Measurements from ENCODE around the gene USP5. TPM values are rescaled to one million over a fixed set of nuclear protein-coding genes. Genes with fewer than 3 reads are reported as not detected.

The USP5 gene
- total and polyA plus RNA-seq, 11 donors, result 23.4 to 96.8 (median 60.6) TPM

GRCh38 chr12:6826734-6827436, 25.1 kb upstream of the USP5 start:
- 73 to 80% (median 77%) methylated on average over 21 to 22 of the region's 22 CpGs for WGBS, 4 donors
- Histone ChIP-seq H3K27me3 (peaks cover 0 to 20% (median 0%) of the 10 kb centered on the region in 9 donors), H3K9me3 (no peaks in the 10 kb centered on the region), H3K36me3 (peaks cover 0 to 13% (median 0%) of the 10 kb centered on the region in 9 donors), H3K4me1 (peaks cover 0 to 45% (median 22%) of the 10 kb centered on the region in 12 donors), H3K27ac (peak overlapping the region in 8 of 12 donors; percentile 11 to 71 (median 43)), H3K4me3 (peak overlapping the region in 1 of 12 donors; percentile 19)
- intact Hi-C loops (cut with DNase I), result loop anchor here (5.0 to 10.0 kb wide), 5 partner anchors 52 to 212 kb away; partner anchors contain the start of genes MLF2 (in 6 of the 10) and LAG3 (in 1 of the 10)
- ATAC-seq, result no peak
- TF ChIP-seq POLR2A (IDR thresholded peaks at IDR 0.05) (no peak), CTCF (IDR thresholded peaks at IDR 0.05) (no peak)
- DNase-seq, result peak in 1 of 5 donors; percentile 33

- peaks cover 0 to 14% (median 0%) of the 10 kb centered on the region in 9 donors for H3K27me3 ChIP-seq
Measured at GRCh38 chr12:6827437-6827911, 24.5 kb upstream of the USP5 start.

GRCh38 chr12:6827982-6828780, 23.8 kb upstream of the USP5 start, which contains the start of gene P3H3:
TSS of gene P3H3 (plus strand) at chr12:6828407. CDS start at chr12:6828441, 34 bp downstream.
- TF ChIP-seq POLR2A (IDR thresholded peaks at IDR 0.05) (no peak), CTCF (IDR thresholded peaks at IDR 0.05) (peak in 3 of 12 donors; percentile 4 to 13 (median 11))
- peaks cover 0 to 37% (median 17%) of the 10 kb centered on the region in 12 donors for H3K4me1 ChIP-seq
- intact Hi-C loops (cut with DNase I), result loop anchor here (5.0 to 10.0 kb wide), 5 partner anchors 53 to 213 kb away; partner anchors contain the start of genes MLF2 (in 6 of the 10) and LAG3 (in 1 of the 10)
- peak within 1 kb of the TSS; percentile 62 to 92 (median 78) for H3K4me3 ChIP-seq
- H3K27ac ChIP-seq, result peak within 1 kb of the TSS; percentile 65 to 92 (median 85)
- DNase-seq (peak in 1 of 5 donors; percentile 51), ATAC-seq (peak in 2 of 4 donors; percentile 0 to 9)
- WGBS, 4 donors, result 1 to 3% (median 2%) methylated on average over 18 to 60 of the region's 60 CpGs
- H3K9me3 ChIP-seq, result no peaks in the 10 kb centered on the region
- peaks cover 0 to 23% (median 0%) of the 10 kb centered on the region in 9 donors for H3K36me3 ChIP-seq
- peaks cover 0 to 14% (median 0%) of the 10 kb centered on the region in 9 donors for H3K27me3 ChIP-seq

More at GRCh38 chr12:6827437-6827911, 24.5 kb upstream of the USP5 start:
- peaks cover 0 to 19% (median 0%) of the 10 kb centered on the region in 9 donors for H3K36me3 ChIP-seq
- WGBS, 4 donors, result 8 to 21% (median 15%) methylated on average over 6 to 8 of the region's 8 CpGs
- TF ChIP-seq POLR2A (IDR thresholded peaks at IDR 0.05), result no peak
- TF ChIP-seq CTCF (IDR thresholded peaks at IDR 0.05), result no peak
- no peaks in the 10 kb centered on the region for H3K9me3 ChIP-seq
- peak; percentile 43 to 64 (median 54) for ATAC-seq
- DNase-seq, result peak; percentile 85 to 92 (median 87)
- peak overlapping the region in 8 of 12 donors; percentile 11 to 71 (median 43) for H3K27ac ChIP-seq
- peaks cover 0 to 39% (median 17%) of the 10 kb centered on the region in 12 donors for H3K4me1 ChIP-seq
- H3K4me3 ChIP-seq, result peak overlapping the region in 3 of 12 donors; percentile 19 to 78 (median 34)
- intact Hi-C loops (cut with DNase I), result loop anchor here (5.0 to 10.0 kb wide), 5 partner anchors 53 to 213 kb away; partner anchors contain the start of genes MLF2 (in 6 of the 10) and LAG3 (in 1 of the 10)

Data from heart left ventricle (tissue), 16 donors.